HG03571 (cell line): ENCODE measurements around the gene CPT1C.
"Not testable (repeated sequence)": the region's sequence is repeated elsewhere in the genome, so short reads cannot be mapped to it uniquely, and the experiment has no call there.

Experiments
- ATAC-seq: cut with Tn5 transposase; IDR thresholded peaks from one replicate; pipeline ENCODE4 v1.9.1; 2021; ENCODE audit not compliant: unreplicated experiment

Gene CPT1C

GRCh38 chr19:49701271-49701786 lies 10.4 kb downstream of the CPT1C start:
- no peak for ATAC-seq

- no peak for ATAC-seq
Observed at GRCh38 chr19:49704888-49705642, 14.1 kb downstream of the CPT1C start.

GRCh38 chr19:49705919-49706318 lies 15.0 kb downstream of the CPT1C start:
- ATAC-seq: no peak

GRCh38 chr19:49710372-49710951 lies 19.5 kb downstream of the CPT1C start:
- ATAC-seq: no peak

GRCh38 chr19:49712397-49712859 lies 21.5 kb downstream of the CPT1C start:
- no peak for ATAC-seq

- no peak for ATAC-seq
Observed at GRCh38 chr19:49713236-49713845, 22.4 kb downstream of the CPT1C start.

GRCh38 chr19:49716154-49716553 lies 25.2 kb downstream of the CPT1C start:
- no peak for ATAC-seq

- no peak for ATAC-seq
Observed at GRCh38 chr19:49718511-49718910, 27.6 kb downstream of the CPT1C start.

- ATAC-seq: no peak
Observed at GRCh38 chr19:49718991-49719390, 28.1 kb downstream of the CPT1C start.

- ATAC-seq: not testable (repeated sequence)
Observed at GRCh38 chr19:49719420-49719819, 28.5 kb downstream of the CPT1C start.

- ATAC-seq: no peak
Observed at GRCh38 chr19:49727217-49728030, 36.5 kb downstream of the CPT1C start.

- ATAC-seq: no peak
Observed at GRCh38 chr19:49730166-49730565, 39.2 kb downstream of the CPT1C start.

GRCh38 chr19:49738268-49738667 lies 47.4 kb downstream of the CPT1C start:
- ATAC-seq: no peak

GRCh38 chr19:49739098-49739497 lies 48.2 kb downstream of the CPT1C start:
- no peak for ATAC-seq

GRCh38 chr19:49739933-49740332 lies 49.0 kb downstream of the CPT1C start:
- no peak for ATAC-seq

GRCh38 chr19:49741210-49741844 lies 50.4 kb downstream of the CPT1C start:
- no peak for ATAC-seq

- no peak for ATAC-seq
Observed at GRCh38 chr19:49744946-49745381, 54.0 kb downstream of the CPT1C start.

- no peak for ATAC-seq
Observed at GRCh38 chr19:49746206-49746958, 55.5 kb downstream of the CPT1C start.

- no peak for ATAC-seq
Observed at GRCh38 chr19:49749055-49749716, 58.3 kb downstream of the CPT1C start.
